GM21619 (cell line): ENCODE results near the gene NT5C2.
A peak's percentile ranks its signal among the peaks of the same experiment; 100 is the strongest.
"Not testable (repeated sequence)": the region's sequence is repeated elsewhere in the genome, so short reads cannot be mapped to it uniquely, and the experiment has no call there.

Experiments
- ATAC-seq: cut with Tn5 transposase; IDR thresholded peaks from one replicate; pipeline ENCODE4 v1.9.1; 2021; ENCODE audit not compliant: unreplicated experiment

Gene NT5C2

DNA sequence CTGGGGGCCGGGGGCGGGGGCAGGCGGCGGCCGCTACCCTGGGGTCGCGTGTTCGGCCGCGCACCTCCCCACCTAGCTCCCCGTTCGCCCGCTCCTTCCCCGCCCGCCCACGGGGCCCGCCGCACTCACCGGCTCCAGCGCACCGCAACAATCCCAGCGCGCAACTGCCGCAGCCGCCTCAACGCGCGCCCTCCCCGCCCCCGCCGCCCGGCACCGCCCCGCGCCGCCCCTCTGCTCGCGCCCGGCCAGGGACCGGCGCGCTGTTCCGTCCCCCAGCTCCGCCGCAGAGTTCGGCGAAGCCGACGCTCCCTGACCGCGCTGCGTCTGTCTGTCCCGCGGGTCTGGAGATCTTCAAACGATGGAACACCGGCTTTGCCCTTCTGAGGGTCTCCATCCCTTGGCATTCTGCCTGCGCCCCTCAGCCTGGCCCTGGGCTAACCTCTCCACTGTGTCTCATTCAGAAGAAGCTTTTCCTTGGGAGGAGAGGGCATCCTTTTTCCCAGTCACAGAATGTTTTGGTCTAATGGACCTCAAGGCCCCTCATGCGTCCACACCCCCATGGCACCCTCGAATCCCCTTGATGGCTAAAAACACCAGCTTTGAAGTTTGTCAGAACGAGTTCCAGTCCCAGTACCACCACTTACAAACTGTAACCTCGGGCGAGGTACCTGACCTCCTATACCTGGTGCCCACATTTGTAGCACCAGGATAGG, at the start of gene NT5C2:
Gene NT5C2 (minus strand): TSS at position 166 of the 713 bp plus-strand sequence. CDS start 18,314 bp downstream, outside the sequence.
- peak; percentile 52 for ATAC-seq

DNA sequence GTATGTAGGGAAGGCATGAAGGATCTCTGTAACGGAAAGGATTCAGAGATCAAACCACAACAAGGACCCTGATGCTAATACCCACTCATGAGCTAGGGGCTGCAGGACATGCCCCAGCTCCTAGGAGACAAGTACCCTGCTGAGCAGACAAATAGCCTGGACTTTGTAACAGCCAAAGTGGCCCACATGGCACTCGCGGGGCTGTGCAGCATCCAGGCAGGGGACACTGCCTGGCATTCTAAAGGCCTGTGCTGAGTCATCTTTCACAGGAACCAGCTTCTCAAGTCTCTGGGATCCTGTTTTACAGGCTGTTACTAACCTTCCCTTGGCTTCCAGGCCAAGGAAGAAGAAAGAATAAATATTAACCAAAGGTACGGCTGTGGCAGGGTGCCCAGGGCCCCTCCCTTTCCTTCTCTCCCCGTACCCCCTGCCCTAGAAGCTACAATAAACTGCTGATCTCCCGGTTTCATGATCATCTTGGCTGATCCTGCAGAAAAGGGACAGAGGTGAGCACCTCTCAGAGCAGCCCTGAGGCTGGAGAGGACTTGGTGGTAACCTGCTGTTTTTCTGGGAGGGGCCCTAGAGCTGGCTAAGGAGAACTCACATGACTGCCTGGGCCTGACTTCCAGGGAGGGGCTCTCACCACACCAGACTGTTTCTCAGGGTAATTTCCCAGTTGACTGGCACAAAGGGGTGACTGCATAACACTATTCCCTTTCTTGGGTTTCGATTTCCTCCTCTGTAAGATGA, 48.4 kb upstream of the NT5C2 start:
- no peak for ATAC-seq

DNA sequence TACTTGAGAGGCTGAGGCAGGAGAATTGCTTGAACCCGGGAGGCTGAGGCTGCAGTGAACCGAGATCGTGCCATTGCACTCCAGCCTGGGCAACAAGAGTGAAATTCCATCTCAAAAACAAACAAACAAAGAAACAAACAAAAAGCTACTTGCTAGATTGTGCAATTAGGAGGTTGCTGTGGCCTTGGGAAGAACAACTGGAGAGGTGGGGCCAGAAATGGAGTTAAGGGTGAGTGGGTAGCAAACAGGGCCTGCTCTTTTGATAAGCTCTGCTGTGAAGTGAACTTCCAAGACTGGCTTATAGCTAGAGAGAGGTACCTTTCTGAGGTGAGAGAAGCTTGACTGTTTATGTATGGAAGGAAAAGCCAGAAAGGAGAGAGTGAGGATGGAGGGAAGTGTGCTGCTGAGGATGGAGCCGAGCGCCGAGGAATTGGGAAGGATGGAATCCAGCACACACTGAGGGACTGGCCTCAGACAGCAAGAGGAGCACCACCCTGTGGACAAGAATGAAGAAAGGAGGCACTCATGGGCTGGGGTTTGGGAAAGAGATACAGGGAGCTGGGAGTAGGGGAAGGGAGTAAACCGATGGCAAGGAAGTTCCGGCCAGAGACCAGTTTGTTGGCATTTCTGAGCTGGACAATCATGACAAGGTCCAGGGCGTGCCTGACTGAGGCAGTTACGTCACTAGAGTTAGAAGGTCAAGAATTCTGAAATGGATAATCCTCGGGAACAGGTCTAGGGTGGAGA, 45.6 kb upstream of the NT5C2 start:
- ATAC-seq = no peak

- no peak for ATAC-seq
Observed at GRCh38 chr10:103235775-103236174, 42.7 kb upstream of the NT5C2 start.

DNA sequence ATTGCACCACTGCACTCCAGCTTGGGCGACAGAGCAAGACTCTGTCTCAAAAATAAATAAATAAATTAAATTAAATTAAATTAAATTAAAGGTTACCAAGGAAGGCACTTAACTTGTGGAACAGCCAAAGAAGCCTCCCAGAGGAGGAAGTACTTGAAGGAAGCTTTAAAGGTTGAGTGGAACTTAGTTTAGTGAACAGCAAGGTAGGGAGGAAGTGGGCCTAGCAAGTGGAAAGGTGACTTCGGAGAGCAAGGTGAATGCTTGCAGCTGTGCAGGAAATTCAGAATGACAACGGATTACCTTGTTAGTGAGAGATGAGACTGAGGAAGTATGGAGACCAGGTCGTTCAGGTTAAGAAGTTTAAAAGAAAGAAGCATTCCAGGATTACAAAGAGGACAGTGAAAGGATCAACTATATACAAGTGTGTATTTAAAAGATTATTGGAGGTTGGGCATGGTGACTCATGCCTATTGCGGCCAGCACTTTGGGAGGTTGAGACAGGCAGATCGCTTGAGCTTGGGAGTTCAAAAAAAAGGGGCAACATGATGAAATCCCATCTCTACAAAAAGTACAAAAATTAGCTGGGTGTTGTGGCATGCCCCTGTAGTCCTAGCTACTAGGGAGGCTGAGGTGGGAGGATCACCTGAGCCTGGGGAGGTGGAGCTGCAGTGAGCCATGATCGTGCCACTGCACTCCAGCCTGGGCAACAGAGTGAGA, 39.9 kb upstream of the NT5C2 start:
- ATAC-seq = no peak

DNA sequence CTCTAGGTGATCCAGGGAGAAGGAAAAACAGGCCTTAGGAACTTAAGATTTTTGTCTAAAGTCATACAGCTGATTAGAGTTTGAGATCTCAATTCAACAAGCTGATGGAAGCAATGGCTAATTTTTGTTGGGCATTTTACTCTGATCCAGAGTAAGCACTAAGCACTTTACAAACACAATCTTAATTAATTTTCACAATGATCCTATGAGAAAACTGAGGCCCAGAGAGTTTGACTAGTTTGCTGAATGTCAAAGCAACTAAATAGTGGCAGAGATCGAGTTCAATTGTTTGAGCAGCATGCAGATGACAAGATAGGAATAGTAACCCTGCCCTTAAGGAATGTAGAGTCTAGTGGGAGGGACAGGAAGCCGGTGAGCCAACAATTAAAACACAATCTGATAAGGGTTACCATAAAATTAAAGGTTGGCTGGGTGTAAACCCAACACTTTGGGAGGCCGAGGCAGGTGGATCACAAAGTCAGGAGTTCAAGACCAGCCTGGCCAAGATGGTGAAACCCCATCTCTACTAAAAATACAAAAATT, 39.1 kb upstream of the NT5C2 start:
- ATAC-seq = no peak

DNA sequence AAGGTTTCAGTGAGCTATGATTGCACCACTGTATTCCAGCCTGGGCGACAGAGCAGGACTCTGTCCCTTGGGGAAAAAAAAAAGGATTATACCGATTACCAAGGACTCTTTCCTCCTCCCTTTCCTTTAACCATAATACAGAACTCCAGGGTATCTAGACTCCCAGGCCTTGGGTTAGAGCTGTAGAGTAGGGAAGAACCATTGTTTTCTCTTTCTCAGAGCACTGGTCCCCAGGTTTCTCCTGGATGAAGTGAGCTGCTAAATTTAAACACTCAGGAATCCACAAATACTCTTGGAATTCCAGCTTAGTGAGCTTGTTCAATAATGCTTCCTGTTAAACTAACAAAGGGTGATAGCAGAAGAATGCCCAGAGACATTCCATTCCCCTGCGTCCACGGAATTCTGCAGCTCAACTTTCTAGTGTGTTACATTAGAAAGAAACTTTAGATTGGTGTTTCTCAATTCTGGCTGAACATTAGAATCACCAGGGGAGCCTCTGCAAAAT, 38.0 kb upstream of the NT5C2 start:
- ATAC-seq = no peak

GRCh38 chr10:103227416-103227815, 34.3 kb upstream of the NT5C2 start:
- ATAC-seq = no peak

GRCh38 chr10:103225939-103226338, 32.9 kb upstream of the NT5C2 start:
- ATAC-seq = no peak

DNA sequence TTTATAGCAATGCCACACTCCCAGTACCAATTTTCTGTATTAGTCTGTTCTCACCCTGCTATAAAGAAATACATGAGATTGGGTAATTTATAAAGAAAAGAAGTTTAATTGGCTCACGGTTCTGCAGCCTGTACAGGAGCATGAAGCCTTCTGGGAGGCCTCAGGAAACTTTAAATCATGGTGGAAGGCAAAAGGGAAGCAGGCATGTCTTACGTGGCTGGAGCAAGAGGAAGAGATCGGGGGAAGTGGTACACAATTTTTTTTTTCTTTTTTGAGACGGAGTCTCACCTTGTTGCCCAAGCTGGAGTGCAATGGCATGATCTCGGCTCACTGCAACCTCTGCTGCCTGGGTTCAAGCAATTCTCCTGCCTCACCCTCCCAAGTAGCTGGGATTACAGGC, 31.6 kb upstream of the NT5C2 start:
- ATAC-seq = not testable (repeated sequence)

- no peak for ATAC-seq
Observed at GRCh38 chr10:103224133-103224532, 31.1 kb upstream of the NT5C2 start.

DNA sequence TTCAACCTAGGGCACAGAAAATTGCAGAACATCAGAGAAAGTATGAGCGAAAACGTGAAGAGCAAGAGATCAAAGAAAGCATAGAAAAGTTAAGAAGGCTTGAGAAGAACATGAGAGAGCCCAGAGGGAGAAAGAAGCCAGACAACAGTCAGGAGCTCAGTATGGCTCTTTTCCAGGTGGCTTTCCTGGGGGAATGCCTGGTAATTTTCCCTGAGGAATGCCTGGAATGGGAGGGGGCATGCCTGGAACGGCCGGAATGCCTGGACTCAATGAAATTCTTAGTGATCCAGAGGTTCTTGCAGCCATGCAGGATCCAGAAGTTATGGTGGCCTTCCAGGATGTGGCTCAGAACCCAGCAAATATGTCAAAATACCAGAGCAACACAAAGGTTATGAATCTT, 23.3 kb upstream of the NT5C2 start:
- not testable (repeated sequence) for ATAC-seq

- ATAC-seq = no peak
Observed at GRCh38 chr10:103215601-103216000, 22.5 kb upstream of the NT5C2 start.

- ATAC-seq = not testable (repeated sequence)
Observed at GRCh38 chr10:103210262-103210661, 17.2 kb upstream of the NT5C2 start.

GRCh38 chr10:103207643-103208042, 14.6 kb upstream of the NT5C2 start:
- ATAC-seq = not testable (repeated sequence)

DNA sequence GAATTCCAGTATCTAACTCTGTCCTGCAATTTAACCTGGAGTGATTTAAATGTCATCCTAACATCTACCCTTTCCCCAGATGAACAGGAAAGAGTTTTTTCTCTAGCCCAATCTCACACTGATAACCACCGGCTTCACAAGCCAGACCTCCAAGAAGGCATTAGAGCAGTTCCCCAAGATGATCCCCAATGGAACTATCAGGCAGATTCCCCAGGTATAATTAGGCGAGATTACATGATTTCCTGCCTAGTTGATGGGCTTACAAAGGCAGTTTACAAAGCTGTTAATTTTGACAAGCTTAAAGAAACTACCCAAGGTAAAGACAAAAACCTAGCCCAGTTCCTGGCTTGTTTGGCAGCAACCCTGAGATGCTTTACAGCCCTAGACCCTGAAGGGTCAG, 14.1 kb upstream of the NT5C2 start:
- ATAC-seq = no peak

DNA sequence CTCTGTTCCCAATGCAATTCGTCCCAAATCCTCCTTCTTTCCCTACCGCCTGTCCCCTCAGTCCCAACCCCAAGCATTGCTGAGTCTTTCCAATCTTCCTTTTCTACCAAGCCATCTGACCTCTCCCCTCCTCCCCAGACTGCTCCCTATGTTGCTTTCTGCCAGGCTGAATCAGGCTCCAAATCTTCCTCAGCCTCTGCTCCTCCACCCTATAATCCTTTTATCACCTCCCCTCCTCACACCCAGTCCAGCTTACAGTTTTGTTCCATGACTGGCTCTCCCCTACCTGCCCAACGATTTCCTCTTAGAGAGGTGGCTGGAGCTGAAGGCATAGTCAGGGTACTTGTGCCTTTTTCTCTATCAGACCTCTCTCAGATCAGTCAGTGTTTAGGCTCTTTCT, 13.6 kb upstream of the NT5C2 start:
- not testable (repeated sequence) for ATAC-seq

GRCh38 chr10:103205401-103205800, 12.3 kb upstream of the NT5C2 start:
- not testable (repeated sequence) for ATAC-seq

DNA sequence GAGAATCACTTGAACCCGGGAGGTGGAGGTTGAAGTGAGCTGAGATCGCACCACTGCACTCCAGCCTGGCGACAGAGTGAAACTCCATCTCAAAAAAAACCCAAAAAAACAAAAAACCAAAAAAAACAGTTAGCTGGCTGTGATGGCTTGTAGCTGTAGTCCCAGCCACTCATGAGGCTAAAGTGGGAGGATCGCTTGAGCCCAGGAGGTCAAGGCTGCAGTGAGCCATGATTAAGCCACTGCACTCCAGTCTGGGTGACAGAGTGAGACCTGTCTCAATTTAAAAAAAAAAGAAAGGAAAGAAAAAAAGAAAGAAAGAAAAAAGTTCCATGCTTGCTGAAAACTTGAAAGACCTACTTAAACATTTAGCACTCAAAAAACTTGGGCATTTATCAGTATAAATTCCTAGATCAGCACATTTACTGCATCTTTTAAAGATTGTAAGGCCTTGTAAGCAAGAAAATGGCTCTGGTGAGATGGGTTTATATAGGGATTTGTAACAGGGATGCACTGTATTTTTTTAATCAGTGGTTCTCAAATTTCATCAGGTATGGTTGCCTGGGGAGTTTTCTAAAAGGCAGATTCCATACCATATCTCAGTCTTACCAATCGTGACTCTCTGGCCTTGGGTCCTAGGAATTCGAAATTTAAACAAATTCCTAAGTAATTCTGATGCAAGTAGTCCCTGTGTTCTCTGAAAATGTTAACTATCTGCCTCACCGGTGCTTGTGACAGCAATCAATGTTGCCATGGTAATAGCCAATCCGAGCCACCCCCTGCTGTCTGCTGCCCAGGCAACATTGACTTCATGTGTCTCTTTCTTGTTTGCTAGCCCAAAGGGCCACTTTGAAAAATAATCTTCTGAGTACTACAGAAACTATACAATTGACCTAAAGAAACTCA, 11.5 kb upstream of the NT5C2 start:
- ATAC-seq = no peak

DNA sequence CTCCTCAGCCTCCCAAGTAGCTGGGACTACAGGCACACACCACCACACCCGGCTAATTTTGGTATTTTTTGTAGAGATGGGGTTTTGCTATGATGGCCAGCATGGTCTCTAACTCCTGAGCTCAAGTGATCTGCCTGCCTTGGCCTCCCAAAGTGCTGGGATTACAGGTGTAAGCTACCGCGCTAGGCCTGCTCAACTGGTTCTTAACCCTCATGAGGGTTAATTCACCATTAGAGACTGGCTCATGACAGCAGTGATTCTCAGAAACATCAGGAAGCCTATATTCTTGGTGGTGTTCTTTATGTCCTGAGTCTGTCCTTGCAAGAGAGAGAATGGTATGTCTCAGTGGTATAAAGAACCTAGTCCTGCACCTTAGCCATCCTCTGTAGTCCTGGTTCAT, 10.4 kb upstream of the NT5C2 start:
- no peak for ATAC-seq
